SK-N-SH (cell line): ENCODE data around the gene FGD3.

ENCODE experiments used
- CHD2 ChIP-seq: fragments of 150-350 bp; IDR thresholded peaks from 2 replicates; pipeline ENCODE4 v1.6.1; 2018; ENCODE audit warnings: low read length; ENCODE audit not compliant: partially characterized antibody
- CTCF ChIP-seq: fragments of 200-600 bp; sonication (generic); IDR thresholded peaks from 2 replicates; pipeline ENCODE4 v1.6.1; 2017; ENCODE audit warnings: antibody characterized with exemption, mild to moderate bottlenecking, moderate library complexity
- GABPA ChIP-seq: IDR thresholded peaks from 2 replicates; pipeline ENCODE4 v1.4.0; 2012; ENCODE audit warnings: low read depth, mild to moderate bottlenecking
- NFIC ChIP-seq: IDR thresholded peaks from 2 replicates; pipeline ENCODE4 v1.4.0; 2012; ENCODE audit warnings: borderline replicate concordance
- POLR2AphosphoS5 ChIP-seq: IDR thresholded peaks from 2 replicates; pipeline ENCODE4 v1.6.1; 2012; ENCODE audit warnings: low read depth, low read length
- RAD21 ChIP-seq: IDR thresholded peaks from 2 replicates; pipeline ENCODE4 v1.6.1; 2012; ENCODE audit warnings: mild to moderate bottlenecking, low read length
- SMC3 ChIP-seq: IDR thresholded peaks from 2 replicates; pipeline ENCODE4 v1.6.1; 2012; ENCODE audit warnings: low read depth, low read length, improper control_type of control experiment
- TF ChIP-seq, protein P1 (sequence below): IDR thresholded peaks from 2 replicates; pipeline ENCODE4 v1.6.1; 2012; ENCODE audit warnings: mild to moderate bottlenecking, low read depth, low read length, moderate library complexity
- TF ChIP-seq, protein P2 (sequence below): fragments of 150-350 bp; IDR thresholded peaks from 2 replicates; pipeline ENCODE4 v1.6.1; 2016; ENCODE audit warnings: mild to moderate bottlenecking, low read depth, low read length

GRCh38 chr9:92952906-92953610, 5.7 kb downstream of the FGD3 start:
- TF ChIP-seq NFIC (no peak), CTCF (no peak), CHD2 (no peak), POLR2AphosphoS5 (no peak), RAD21 (no peak), GABPA (no peak), SMC3 (no peak)
- TF ChIP-seq, protein P1, sequence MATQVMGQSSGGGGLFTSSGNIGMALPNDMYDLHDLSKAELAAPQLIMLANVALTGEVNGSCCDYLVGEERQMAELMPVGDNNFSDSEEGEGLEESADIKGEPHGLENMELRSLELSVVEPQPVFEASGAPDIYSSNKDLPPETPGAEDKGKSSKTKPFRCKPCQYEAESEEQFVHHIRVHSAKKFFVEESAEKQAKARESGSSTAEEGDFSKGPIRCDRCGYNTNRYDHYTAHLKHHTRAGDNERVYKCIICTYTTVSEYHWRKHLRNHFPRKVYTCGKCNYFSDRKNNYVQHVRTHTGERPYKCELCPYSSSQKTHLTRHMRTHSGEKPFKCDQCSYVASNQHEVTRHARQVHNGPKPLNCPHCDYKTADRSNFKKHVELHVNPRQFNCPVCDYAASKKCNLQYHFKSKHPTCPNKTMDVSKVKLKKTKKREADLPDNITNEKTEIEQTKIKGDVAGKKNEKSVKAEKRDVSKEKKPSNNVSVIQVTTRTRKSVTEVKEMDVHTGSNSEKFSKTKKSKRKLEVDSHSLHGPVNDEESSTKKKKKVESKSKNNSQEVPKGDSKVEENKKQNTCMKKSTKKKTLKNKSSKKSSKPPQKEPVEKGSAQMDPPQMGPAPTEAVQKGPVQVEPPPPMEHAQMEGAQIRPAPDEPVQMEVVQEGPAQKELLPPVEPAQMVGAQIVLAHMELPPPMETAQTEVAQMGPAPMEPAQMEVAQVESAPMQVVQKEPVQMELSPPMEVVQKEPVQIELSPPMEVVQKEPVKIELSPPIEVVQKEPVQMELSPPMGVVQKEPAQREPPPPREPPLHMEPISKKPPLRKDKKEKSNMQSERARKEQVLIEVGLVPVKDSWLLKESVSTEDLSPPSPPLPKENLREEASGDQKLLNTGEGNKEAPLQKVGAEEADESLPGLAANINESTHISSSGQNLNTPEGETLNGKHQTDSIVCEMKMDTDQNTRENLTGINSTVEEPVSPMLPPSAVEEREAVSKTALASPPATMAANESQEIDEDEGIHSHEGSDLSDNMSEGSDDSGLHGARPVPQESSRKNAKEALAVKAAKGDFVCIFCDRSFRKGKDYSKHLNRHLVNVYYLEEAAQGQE = no peak
- TF ChIP-seq, protein P2, sequence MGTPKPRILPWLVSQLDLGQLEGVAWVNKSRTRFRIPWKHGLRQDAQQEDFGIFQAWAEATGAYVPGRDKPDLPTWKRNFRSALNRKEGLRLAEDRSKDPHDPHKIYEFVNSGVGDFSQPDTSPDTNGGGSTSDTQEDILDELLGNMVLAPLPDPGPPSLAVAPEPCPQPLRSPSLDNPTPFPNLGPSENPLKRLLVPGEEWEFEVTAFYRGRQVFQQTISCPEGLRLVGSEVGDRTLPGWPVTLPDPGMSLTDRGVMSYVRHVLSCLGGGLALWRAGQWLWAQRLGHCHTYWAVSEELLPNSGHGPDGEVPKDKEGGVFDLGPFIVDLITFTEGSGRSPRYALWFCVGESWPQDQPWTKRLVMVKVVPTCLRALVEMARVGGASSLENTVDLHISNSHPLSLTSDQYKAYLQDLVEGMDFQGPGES = no peak
